Measurements from ENCODE around the gene ADGRL3.
"Not testable (repeated sequence)": the region's sequence is repeated elsewhere in the genome, so short reads cannot be mapped to it uniquely, and the experiment has no call there.

Gene ADGRL3

DNA sequence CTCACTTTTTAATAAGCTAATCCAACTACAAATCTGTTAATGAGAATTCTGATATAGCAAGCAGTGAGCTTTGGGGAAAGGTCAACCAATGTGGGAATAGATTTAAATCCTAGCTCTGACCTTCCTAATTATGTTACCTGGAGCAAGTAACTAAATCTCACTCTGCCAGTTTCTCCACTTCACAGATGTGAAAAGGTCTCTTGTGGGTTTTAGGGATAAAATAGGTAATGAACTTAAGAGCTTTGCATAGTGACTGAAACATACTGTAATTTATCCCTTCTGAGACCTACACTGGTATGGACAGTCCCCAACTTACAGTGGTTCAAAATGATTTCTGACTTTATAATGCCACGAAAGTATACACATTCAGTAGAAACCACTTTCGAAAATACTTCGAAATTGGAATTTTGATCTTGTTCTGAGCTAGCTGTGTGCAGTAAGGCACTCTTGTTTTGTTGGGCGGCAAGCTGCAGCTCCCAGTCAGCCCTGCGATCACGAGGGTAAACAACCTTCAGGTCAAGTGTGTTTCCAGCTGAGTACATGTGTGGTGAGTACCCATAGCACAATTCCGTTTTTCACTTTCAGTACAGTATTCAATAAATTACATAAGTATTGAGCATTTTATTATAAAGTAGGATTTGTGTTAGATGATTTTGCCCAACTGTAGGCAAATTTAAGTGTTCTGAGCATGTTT, 93.7 kb downstream of the ADGRL3 start:
- DNase-seq: no peak

DNA sequence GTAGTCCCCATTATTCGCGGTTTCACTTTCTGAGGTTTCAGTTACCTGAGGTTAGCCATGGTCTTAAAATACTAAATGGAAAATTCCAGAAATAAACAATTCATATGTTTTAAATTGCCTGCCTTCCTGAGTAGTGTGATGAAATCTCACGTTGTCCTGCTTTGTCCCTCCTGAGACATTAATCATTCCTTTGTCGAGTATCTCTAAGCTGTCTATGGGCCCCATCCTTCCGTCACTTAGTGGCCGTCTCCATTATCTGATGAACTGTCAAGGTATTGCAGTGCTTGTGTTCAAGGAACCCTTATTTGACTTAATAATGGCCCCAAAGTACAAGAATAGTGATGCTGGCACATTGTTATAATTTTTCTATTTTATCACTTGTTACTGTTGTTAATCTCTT, 94.8 kb downstream of the ADGRL3 start:
- no peak for DNase-seq

DNA sequence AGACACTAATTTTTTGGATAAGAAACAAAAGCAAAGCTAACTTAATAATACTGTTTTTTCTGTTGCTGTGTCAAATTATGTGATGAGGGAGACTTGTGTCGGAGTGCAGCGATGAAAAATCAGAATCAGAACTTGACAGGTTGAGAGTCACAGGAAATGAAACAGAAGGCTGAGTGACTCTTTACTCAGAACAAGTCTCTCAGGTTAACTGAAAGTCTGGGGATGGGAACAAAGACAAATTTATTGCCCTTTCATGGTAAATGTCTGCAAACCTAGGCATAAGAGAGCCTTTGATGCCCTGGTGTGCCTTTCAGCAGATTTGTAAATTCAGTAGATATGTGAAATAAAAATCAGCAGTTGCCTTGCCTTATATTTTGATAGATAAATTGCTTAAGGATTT, 96.0 kb downstream of the ADGRL3 start:
- DNase-seq: no peak

DNA sequence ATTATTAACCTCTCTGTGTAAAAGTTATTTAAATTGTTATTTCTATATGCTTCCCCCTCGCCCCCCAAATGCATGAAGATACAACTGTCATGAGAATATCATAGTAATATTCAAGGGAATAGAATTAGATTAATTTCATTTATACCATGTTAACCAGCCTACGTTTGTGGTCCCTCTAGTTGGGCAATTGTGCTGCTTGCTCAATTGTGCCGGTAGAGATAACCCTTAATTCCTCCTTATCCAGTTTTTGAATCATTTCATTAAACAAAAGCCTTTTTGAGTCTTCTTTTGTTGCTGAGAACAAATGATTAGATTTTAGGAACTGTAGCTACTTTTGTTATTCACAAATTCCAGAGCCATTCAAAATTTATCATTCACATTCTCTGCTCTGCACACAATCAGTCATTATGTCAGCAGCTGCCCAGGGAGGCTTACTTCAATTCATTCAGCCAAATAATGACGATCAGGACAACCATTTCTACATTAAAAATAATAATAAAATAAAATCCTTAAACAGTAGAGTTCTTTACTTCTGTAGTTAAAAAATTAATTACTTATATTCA, 98.1 kb downstream of the ADGRL3 start:
- DNase-seq: no peak

DNA sequence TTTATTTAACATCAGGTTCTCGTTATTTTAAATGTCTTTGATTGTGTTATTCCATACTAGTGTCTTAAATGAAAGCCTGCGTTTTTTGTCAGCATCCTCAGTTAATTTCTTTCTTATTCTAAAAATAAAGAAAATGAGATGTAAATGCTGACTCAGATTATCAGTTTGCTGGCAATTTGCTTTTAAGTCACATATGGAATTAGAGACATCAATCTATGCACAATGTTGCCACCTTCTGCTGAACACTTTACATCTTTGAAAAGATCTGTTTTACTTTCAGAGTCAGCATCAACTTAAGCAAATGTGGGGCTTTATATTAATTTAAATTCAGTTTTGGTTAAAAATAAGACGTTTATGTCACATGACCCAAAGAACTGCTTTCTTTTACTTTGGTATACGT, 99.2 kb downstream of the ADGRL3 start:
- DNase-seq: no peak

DNA sequence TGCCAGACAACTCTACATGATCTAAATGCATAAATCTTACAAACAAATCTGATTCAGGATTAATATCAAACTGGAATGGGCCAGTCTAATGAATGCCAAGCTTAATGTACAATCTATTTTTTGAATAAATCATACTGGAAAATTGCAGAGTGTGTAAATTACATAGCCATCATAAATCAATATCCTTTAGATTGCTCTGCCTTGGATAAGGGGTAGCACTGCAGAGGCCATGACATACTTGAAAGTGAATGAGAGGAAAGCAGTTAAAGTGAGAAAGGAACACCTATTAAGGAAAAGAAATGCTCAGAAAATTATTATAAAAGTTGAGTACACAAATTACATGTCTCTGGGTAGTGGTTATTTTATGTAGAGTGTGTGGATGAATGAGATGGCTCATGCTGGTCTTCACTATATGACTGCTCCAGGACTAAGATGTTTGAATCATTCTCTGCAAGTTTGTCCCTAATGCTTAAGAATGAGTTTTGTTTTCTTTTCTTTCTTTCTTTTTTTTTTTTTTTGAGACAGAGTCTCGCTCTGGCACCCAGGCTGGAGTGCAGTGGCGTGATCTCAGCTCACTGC, 100.2 kb downstream of the ADGRL3 start:
- DNase-seq: no peak

DNA sequence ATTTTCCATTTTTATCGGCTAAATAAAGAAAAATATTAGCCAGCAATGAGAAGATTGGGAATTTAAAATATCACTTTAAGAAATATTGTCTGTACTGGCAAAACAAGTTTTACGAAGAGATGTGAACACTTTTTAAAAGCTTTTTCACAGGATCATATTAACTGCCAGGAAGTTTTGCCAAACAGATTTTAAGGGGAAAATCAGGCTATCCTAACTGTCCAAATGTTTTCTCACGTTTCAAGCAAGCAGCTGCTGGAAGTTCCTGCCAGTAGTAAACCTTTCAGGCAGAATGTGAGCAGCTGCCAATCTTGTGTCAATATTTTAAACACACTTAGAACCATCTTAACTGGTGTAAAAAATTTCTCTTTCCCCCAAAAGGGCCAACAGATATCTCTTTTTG, 101.1 kb downstream of the ADGRL3 start:
- no peak for DNase-seq

DNA sequence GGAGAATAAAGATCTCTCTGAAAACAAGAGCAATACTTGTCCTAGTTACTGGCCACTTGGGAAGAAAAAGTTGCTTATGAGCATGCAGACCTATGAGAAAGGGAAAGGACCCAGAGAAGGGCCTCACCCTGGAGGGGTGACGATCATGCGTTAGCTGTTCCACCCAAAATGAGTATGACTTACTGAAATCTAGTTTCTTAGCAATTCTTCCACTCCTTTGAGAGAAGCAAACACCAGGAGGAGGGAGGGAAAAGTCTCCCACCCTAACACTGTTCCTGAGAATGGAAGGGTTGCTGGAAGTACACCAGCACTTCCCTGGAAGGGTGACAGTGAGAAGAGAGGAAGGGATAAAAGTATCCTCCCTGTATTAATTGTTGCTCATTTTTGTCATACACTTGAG, 107.9 kb downstream of the ADGRL3 start:
- DNase-seq: no peak

DNA sequence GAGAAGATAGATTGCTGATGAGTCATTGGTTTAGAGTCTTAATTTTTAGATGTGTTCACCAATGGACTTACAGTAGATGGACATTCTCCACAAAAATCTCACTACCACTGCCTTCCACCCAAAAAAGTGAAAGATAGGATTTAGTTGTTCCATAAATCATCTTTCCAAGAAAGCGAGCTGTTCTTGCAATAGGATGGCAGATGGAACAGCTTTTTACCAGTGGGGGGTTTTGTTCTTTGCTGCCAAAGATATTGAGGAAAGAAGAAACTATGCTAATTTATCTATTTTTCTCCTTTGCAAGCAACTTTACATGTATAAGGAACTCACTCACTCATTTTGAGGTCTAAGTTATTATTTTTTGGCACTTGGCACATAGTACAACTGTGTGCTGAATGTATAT, 109.5 kb downstream of the ADGRL3 start:
- no peak for DNase-seq

DNA sequence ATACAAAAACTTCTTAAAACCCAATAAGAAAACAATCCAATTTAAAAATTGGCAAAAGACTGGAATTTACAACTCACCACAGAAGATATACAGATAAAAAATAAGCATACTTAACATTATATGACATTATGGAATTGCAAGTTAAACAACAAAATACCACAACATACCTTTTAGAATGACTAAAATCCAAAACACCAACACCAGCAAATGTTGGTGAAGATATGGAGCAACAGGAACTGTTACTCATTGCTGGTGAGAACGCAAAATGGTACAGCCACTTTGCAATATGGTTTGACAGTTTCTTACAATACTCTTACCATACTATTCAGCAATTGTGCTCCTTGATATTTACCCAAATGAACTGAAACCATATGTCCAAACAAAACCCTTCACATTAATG, 112.4 kb downstream of the ADGRL3 start:
- no peak for DNase-seq

DNA sequence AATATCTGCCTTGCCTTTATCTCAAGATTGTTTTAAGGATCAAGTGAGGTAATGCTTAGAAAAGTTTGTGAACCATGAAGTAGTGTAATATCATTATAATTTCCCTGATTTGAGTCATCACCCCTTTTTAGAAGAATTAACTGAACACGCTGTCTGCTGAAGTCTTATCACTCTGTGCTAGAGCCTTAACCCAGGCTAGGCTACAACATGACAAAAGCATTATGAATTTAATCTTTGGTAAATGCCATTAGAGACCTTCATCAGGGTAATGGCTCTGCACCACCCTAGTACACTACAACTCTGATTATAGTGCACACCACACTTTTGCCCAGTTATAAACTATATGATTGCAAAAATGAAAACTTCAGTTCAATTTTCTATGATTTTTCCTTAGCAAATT, 118.3 kb downstream of the ADGRL3 start:
- no peak for DNase-seq

DNA sequence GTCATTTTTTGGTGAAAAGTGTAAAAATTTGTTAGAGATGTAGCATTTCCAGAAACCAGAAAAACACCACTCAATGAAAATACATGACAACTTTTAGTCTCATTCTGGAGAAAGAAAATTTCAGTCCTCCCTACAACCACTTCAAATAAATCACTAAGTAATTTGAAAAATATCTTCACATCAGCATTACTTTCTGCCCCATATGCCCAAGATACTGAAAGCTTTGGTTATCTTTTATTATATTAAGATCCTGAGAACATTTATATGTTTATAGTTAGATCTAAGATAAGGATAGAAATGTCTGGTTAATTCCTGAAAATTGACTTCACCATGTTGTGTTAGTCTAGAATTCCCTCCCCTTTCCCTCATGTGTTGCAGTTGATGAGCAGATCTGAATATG, 119.0 kb downstream of the ADGRL3 start:
- DNase-seq: no peak

DNA sequence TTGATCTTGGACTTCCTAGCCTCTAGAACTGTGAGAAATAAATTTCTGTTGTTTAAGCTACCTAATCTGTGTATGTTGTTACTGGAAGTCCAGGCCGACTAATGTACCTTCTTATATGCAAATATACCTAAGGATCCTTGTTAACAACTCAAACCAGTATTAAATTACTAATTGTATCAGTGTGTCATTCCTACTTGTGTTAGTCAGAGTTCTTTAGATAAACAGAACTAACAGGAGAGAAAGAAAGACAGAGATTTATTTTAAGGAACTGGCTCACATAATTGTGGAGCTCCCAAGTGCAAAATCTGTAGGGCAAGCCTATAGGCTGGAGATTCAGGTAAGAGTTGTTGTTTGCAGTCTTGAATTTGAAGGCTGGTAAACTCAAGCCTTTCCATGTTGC, 120.0 kb downstream of the ADGRL3 start:
- no peak for DNase-seq

DNA sequence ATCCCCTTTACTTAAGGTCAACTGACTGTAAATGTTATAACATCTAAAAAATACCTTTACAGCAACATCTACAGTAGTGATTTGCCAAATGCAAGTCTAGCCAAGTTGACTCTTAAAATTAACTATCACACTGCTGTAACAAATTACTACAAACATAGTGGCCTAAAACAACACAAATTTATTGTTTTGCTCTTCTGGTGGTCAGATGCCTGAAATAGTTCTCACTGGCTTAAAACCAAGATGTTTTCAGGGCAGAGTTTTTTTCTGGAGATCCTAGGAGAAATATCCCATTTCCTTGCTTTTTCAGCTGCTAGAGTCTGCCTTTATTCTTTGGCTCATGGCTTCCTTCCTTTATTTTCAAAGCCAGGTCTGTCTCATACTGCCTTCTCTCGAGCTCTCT, 120.5 kb downstream of the ADGRL3 start:
- DNase-seq: no peak

DNA sequence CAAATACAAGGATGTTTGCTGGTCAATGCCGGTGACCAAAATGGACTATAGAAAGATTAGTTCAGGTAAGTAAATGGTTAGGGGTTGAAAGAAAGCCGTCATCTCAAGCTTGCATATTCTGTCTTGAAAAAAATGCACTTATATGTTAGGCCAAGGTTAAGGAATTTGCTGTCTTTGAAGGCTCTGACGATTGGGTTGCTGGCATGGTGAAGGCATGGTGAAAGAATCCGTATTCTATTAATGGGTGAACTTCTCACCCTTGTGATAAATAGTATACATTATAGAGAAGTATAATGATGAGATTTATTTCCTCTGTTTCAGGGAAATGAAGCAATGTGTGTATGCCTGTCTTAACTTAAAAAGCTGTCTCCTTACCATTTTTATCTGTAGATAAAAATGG, 132.6 kb downstream of the ADGRL3 start:
- DNase-seq: no peak

DNA sequence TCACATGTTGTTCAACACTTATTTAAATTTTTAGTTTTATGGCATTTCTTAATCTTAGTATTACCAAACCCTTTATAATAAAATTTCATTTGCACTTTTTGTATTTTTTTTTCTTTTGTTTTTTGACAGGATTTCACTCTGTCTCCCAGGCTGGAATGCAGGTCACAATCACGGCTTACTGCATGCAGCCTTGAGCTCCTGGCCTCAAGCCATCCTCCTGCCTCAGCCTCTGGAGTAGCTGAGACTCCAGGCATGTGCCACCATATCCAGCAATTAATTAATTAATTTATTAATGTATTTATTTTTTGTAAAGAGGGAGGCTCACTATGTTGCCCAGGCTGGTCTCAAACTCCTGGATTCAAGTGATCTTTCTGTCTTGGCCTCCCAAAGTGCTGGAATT, 133.4 kb downstream of the ADGRL3 start:
- DNase-seq: no peak

DNA sequence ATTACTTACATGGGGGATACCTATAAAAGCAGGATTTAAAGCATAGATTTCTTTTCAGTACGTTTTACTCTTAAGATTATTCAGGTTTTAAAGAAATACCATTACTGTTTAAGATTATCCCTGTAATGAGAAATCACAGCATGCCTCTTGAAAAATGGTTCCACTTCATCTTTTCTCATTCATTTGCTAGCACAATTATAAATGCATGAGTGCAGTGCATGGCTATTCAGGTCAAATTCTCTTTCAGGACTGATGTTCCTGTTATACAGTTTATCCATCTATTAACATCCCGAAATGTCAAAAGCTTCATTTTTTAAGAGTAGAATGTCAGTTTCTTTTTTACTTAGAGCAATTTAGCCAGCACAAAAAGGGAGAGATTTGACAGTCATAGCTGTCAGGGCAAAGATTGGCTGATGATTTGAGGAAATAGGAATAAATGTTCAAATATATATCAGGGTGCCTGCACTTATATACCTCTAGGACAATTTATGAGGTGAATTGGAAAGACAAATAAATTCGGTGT, 135.2 kb downstream of the ADGRL3 start:
- DNase-seq: no peak

DNA sequence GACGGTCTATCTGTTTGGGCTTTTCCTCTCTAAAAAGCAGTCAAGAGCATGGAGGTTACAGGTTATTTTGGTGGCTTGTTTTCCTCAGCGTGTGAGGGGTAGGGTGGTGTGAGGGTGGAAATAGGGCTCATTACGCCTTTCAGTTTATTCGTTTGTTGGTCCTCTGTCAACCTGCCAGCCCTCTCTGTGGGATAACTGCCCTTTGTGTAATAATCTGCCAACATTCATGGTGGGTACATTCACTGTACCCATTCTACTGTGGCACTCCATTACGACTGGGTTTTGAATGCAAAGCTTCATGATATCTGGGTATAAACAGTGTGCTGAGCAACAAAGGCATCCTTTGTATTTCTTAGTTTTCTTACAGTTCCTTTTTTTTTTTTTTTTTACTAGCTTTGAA, 136.4 kb downstream of the ADGRL3 start:
- DNase-seq: no peak

DNA sequence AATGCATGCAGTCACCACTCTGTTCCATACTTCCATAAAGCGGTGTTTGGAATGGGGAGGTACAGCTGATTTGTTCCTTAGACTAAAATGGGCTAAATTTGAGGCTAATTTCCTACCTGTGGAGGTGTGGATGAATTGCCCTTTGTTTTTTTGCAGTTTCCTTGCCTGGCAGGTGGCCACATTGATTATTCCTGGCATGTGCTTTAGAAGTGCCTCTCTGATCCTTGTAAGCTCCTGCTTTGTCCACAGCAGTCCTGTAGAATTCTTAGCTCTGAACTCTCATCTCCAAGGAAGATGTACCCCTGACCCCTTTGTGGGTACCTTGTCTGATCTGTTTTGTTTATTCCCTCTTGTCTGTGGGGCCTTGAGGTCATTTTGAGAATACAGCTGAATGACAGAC, 136.8 kb downstream of the ADGRL3 start:
- no peak for DNase-seq

DNA sequence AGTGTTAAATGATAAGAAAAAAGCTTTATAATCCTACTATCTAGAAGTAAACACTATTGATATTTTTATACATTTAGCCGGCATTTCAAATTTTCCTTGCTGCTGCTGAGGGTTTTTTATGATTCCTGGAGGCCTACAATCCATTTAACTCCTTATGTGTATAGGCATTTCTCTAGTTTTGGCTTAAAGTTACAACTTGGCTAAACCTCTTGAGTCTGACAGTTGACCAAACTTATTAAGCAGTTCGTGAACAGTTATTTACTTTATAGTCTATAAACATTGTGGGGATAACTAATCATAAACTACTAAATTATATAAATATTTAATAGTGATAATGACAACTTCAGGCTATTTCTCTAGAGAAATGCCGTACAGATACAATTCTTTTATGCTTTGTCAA, 141.9 kb downstream of the ADGRL3 start:
- no peak for DNase-seq

DNA sequence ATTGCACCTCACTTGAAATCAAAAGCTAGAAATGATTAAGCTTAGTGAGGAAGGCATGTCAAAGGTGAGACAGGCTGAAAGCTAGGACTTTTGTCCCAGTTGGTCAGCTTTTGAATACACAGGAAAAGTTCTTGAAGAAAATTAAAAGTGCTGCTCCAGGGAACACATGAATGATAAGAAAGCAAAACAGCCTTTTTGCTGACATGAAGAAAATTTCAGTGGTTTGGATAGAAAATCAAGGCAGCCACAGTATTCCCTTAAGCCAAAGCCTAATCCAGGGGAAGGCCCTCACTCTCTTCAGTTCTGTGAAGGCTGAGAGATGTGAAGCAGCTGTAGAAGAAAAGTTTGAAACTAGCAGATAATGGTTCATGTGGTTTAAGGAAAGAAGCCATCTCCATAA, 150.8 kb downstream of the ADGRL3 start:
- no peak for DNase-seq

DNA sequence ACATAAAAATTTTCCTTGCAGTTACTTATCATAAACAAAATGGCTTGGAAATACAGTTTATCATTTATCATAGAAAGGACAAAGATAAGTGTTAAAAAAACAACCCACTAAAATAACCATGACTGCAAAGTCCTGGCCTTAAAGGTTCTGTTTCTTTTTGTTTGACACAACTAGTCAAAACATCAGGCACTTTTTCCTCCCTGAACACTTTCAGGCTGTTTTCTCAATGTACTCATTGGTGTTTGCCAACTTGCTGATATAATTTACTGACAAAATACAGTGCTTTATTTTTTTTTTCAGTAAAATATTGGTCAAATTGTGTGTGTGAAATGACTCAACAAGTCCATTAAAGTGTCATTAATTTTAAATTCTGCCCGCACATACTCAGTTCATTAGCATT, 156.6 kb downstream of the ADGRL3 start:
- DNase-seq: no peak

DNA sequence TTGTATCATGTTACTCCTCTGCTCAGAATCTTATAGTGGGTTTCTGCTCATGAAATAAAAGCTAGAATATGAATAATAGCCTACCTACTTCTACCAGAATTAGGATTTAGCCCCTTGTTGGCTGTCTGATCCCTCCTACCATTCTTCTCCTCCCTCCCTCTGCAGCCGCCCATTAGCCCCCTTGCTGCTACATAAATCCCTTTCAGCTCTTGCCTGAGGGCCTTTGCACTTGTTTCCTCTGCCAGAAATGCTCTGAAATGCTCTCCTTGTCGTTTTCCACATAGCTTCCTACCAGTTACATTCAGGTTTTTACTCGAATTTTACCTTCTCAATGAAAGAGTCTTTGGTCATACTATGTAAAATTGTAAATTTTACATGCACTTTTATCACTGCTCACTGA, 159.2 kb downstream of the ADGRL3 start:
- DNase-seq: no peak

DNA sequence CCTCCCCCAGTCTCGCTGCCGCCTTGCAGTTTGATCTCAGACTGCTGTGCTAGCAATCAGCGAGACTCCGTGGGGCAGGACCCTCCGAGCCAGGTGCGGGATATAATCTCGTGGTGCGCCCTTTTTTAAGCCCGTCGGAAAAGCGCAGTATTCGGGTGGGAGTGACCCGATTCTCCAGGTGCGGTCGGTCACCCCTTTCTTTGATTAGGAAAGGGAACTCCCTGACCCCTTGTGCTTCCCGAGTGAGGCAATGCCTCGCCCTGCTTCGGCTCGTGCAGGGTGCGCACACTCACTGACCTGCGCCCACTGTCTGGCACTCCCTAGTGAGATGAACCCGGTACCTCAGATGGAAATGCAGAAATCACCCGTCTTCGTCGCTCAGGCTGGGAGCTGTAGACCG, 172.7 kb downstream of the ADGRL3 start:
- not testable (repeated sequence) for DNase-seq
